Caco-2 (cell line): ENCODE results near the gene NFAT5. TPM values are rescaled to one million over a fixed set of nuclear protein-coding genes. Genes with fewer than 3 reads are reported as not detected.
A peak's percentile ranks its signal among the peaks of the same experiment; 100 is the strongest.

Experiments
- BruUV-seq: library from RNA; stranded (reverse); fragments of 400-500 nt; replicated peaks from 2 replicates; lab custom pipeline; 2021; lab: Mats Ljungman, UMichigan
- CTCF ChIA-PET: fragments of 300-600 bp; sonication (Branson Sonifier 250); formaldehyde crosslinking; loops from one replicate; lab custom pipeline; 2022; ENCODE audit warnings: antibody characterized with exemption; lab: Charles Lee
- POLR2A ChIA-PET: fragments of 300-600 bp; sonication (Branson Sonifier 250); formaldehyde crosslinking; loops from one replicate; lab custom pipeline; 2022; ENCODE audit warnings: antibody characterized with exemption; lab: Charles Lee
- DNase-seq, 2 experiments: peaks; one replicate each; pipeline versions ENCODE4 v3.0.0 to v3.0.0-alpha.2; 2020 to 2022
- H3K27me3 ChIP-seq: replicated peaks from 2 replicates; pipeline ENCODE4 v1.6.0; 2011; ENCODE audit warnings: low read length; ENCODE audit not compliant: control insufficient read depth, insufficient read depth
- H3K36me3 ChIP-seq: 2 replicates; pipeline ENCODE4 v1.5.1; 2011; ENCODE audit warnings: low read length; ENCODE audit not compliant: control insufficient read depth, insufficient read depth
- H3K4me1 ChIP-seq: fragments of 250-450 bp; sonication (Bioruptor Pico); 2 replicates; pipeline ENCODE4 v1.5.1; 2020; ENCODE audit warnings: mild to moderate bottlenecking
- H3K4me3 ChIP-seq: 2 replicates; pipeline ENCODE4 v1.5.1; 2011; ENCODE audit warnings: low read depth, mild to moderate bottlenecking, control low read depth, low read length
- H3K9me3 ChIP-seq: fragments of 250-450 bp; sonication (Bioruptor Pico); 2 replicates; pipeline ENCODE4 v1.5.1; 2020; ENCODE audit warnings: mild to moderate bottlenecking, moderate library complexity
- H3K27ac Mint-ChIP-seq: one replicate; pipeline ENCODE4 v1.8.0; 2022; ENCODE audit warnings: mixed read lengths; ENCODE audit not compliant: unreplicated experiment
- H3K27me3 Mint-ChIP-seq: one replicate; pipeline ENCODE4 v1.8.0; 2022; ENCODE audit warnings: mixed read lengths; ENCODE audit not compliant: insufficient read depth, unreplicated experiment
- H3K36me3 Mint-ChIP-seq: one replicate; pipeline ENCODE4 v1.8.0; 2022; ENCODE audit warnings: mild to moderate bottlenecking, mixed read lengths; ENCODE audit not compliant: insufficient read depth, unreplicated experiment
- H3K4me1 Mint-ChIP-seq: one replicate; pipeline ENCODE4 v1.8.0; 2022; ENCODE audit warnings: low read depth, mixed read lengths; ENCODE audit not compliant: unreplicated experiment
- H3K4me3 Mint-ChIP-seq: one replicate; pipeline ENCODE4 v1.8.0; 2022; ENCODE audit warnings: mild to moderate bottlenecking, moderate library complexity, mixed read lengths; ENCODE audit not compliant: unreplicated experiment
- H3K9me3 Mint-ChIP-seq: one replicate; pipeline ENCODE4 v1.8.0; 2022; ENCODE audit warnings: mixed read lengths; ENCODE audit not compliant: unreplicated experiment
- intact Hi-C: fragments of 100-400 bp; cut with micrococcal nuclease; formaldehyde crosslinking; loops from one replicate; pipeline ENCODE4 v1.10.0; 2022; ENCODE audit not compliant: unreplicated experiment
- total RNA-seq: library from RNA; stranded (reverse); gene quantifications from 2 replicates; pipeline ENCODE4 v1.2.3, GENCODE V29; 2022
- TF ChIP-seq, protein P1 (sequence below), 2 experiments: fragments of 200-600 bp in 1 of 2; IDR thresholded peaks; 1 replicate in 1 of 2; 2 replicates in 1 of 2; pipeline versions ENCODE4 v1.5.1 to v1.8.0; 2011 to 2022; ENCODE audit warnings: antibody characterized with exemption in 1 of 2, control low read depth in 1 of 2, inconsistent platforms in 1 of 2, low read depth in 1 of 2, low read length in 1 of 2, mild to moderate bottlenecking in 1 of 2, moderate library complexity in 1 of 2; ENCODE audit not compliant: insufficient read depth in 1 of 2, severe bottlenecking in 1 of 2, unreplicated experiment in 1 of 2

The NFAT5 gene
- total RNA-seq, 1 experiment from 2014 or later = 87.6 TPM

- no peaks in the 10 kb centered on the region for H3K27me3 ChIP-seq
Measured at GRCh38 chr16:69606985-69607384, 41.2 kb downstream of the NFAT5 start.

GRCh38 chr16:69607674-69608073, 41.9 kb downstream of the NFAT5 start:
- intact Hi-C loops = no loop called here

More at GRCh38 chr16:69606985-69607384, 41.2 kb downstream of the NFAT5 start:
- Mint-ChIP-seq H3K36me3 (peaks cover 48% of the 10 kb centered on the region), H3K27me3 (no peaks in the 10 kb centered on the region), H3K9me3 (no peaks in the 10 kb centered on the region), H3K4me3 (no peak overlapping the region), H3K4me1 (peaks cover 30% of the 10 kb centered on the region), H3K27ac (no peak overlapping the region)
- Histone ChIP-seq H3K36me3 (peaks cover 2% of the 10 kb centered on the region; the same call in 1 of the 2 replicates), H3K4me3 (no peak overlapping the region), H3K4me1 (peaks cover 22% of the 10 kb centered on the region), H3K9me3 (no peaks in the 10 kb centered on the region)
- ChIA-PET CTCF (no interaction called here), POLR2A (no interaction called here)
- DNase-seq = no peak
- intact Hi-C loops = no loop called here
- TF ChIP-seq, protein P1, sequence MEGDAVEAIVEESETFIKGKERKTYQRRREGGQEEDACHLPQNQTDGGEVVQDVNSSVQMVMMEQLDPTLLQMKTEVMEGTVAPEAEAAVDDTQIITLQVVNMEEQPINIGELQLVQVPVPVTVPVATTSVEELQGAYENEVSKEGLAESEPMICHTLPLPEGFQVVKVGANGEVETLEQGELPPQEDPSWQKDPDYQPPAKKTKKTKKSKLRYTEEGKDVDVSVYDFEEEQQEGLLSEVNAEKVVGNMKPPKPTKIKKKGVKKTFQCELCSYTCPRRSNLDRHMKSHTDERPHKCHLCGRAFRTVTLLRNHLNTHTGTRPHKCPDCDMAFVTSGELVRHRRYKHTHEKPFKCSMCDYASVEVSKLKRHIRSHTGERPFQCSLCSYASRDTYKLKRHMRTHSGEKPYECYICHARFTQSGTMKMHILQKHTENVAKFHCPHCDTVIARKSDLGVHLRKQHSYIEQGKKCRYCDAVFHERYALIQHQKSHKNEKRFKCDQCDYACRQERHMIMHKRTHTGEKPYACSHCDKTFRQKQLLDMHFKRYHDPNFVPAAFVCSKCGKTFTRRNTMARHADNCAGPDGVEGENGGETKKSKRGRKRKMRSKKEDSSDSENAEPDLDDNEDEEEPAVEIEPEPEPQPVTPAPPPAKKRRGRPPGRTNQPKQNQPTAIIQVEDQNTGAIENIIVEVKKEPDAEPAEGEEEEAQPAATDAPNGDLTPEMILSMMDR (IDR thresholded peaks at IDR 0.05; ENCODE audit: insufficient read depth in 1 of 2, low read depth in 1 of 2, low read length in 1 of 2, severe bottlenecking in 1 of 2, unreplicated experiment in 1 of 2) = no peak
- no TSS peak for BruUV-seq

DNA sequence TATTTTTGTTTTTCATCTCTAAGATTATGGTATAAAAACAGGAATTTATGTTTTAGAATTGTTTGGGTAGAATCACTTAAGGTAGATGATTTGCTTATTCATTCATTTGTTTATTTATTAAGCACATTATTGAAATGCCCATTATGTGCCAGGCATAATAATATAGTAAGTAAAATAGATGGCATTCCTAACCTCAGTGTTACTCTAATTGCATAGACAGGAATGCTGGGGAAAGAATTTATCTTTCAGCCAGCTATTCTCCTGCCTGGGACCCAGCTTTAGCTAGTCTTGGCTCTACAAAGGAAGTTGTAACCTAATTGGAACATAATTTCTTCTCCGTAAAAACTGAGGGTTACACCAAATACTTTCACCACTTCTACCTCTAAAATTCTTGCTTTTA, 44.6 kb downstream of the NFAT5 start:
- Mint-ChIP-seq H3K27ac (peak overlapping the region; percentile 55), H3K4me1 (peaks cover 41% of the 10 kb centered on the region), H3K36me3 (peaks cover 45% of the 10 kb centered on the region), H3K9me3 (no peaks in the 10 kb centered on the region), H3K4me3 (no peak overlapping the region), H3K27me3 (no peaks in the 10 kb centered on the region)
- H3K4me3 ChIP-seq = no peak overlapping the region
- H3K9me3 ChIP-seq = no peaks in the 10 kb centered on the region
- BruUV-seq = TSS peak; percentile 3
- DNase-seq = no peak
- no peaks in the 10 kb centered on the region for H3K27me3 ChIP-seq
- H3K4me1 ChIP-seq = peaks cover 38% of the 10 kb centered on the region
- POLR2A ChIA-PET = interaction anchor here (1.1 kb wide), 1 partner anchor 15 kb away, joined by 3 read pairs; no protein-coding TSS in a partner anchor
- TF ChIP-seq, protein P1 (IDR thresholded peaks at IDR 0.05; ENCODE audit: insufficient read depth in 1 of 2, low read depth in 1 of 2, low read length in 1 of 2, severe bottlenecking in 1 of 2, unreplicated experiment in 1 of 2) = no peak
- CTCF ChIA-PET = no interaction called here
- intact Hi-C loops = no loop called here
- peaks cover 2% of the 10 kb centered on the region; the same call in 1 of the 2 replicates for H3K36me3 ChIP-seq

More at GRCh38 chr16:69607674-69608073, 41.9 kb downstream of the NFAT5 start:
- no peaks in the 10 kb centered on the region for H3K9me3 ChIP-seq
- H3K4me1 ChIP-seq = peaks cover 24% of the 10 kb centered on the region
- no peak overlapping the region for H3K4me3 Mint-ChIP-seq
- no peak overlapping the region for H3K27ac Mint-ChIP-seq
- H3K9me3 Mint-ChIP-seq = no peaks in the 10 kb centered on the region
- CTCF ChIA-PET = no interaction called here
- peaks cover 30% of the 10 kb centered on the region for H3K4me1 Mint-ChIP-seq
- H3K4me3 ChIP-seq = no peak overlapping the region
- H3K36me3 ChIP-seq = peaks cover 2% of the 10 kb centered on the region; the same call in 1 of the 2 replicates
- POLR2A ChIA-PET = no interaction called here
- TF ChIP-seq, protein P1 (IDR thresholded peaks at IDR 0.05; ENCODE audit: insufficient read depth in 1 of 2, low read depth in 1 of 2, low read length in 1 of 2, severe bottlenecking in 1 of 2, unreplicated experiment in 1 of 2) = no peak
- no TSS peak for BruUV-seq
- no peak for DNase-seq
- no peaks in the 10 kb centered on the region for H3K27me3 Mint-ChIP-seq
- H3K36me3 Mint-ChIP-seq = peaks cover 48% of the 10 kb centered on the region
- no peaks in the 10 kb centered on the region for H3K27me3 ChIP-seq
